IPS-18c (cell line): ENCODE data around the gene CDK18.

Experiments used
- H3K4me3 ChIP-seq: 2 replicates; pipeline ENCODE4 v1.7.0; 2013; ENCODE audit warnings: low read depth, mild to moderate bottlenecking, low read length, moderate library complexity; ENCODE audit not compliant: insufficient read depth
- H3K9me3 ChIP-seq: one replicate; pipeline ENCODE4 v1.6.1; 2013; ENCODE audit warnings: mild to moderate bottlenecking, low read length, moderate library complexity; ENCODE audit not compliant: control insufficient read depth, insufficient read depth

CDK18 gene

GRCh38 chr1:205528446-205528886, 24.0 kb downstream of the CDK18 start:
- H3K9me3 ChIP-seq = no peaks in the 10 kb centered on the region
- H3K4me3 ChIP-seq = peak overlapping the region; percentile 4; the same call in 1 of the 2 replicates

- Histone ChIP-seq H3K4me3 (0 out of 2 replicates have a peak overlapping the region, but pooled peaks have one; percentile 4), H3K9me3 (no peaks in the 10 kb centered on the region)
These were observed 24.7 kb downstream of the CDK18 start for GRCh38 chr1:205528887-205529825.

GRCh38 chr1:205530116-205530515, 25.6 kb downstream of the CDK18 start:
- H3K9me3 ChIP-seq = no peaks in the 10 kb centered on the region
- no peak overlapping the region for H3K4me3 ChIP-seq

- Histone ChIP-seq H3K4me3 (no peak overlapping the region), H3K9me3 (no peaks in the 10 kb centered on the region)
These were observed 26.9 kb downstream of the CDK18 start for GRCh38 chr1:205531191-205532025.

- Histone ChIP-seq H3K9me3 (no peaks in the 10 kb centered on the region), H3K4me3 (no peak overlapping the region)
These were observed 27.8 kb downstream of the CDK18 start for GRCh38 chr1:205532026-205532898.

GRCh38 chr1:205532996-205533735, 28.7 kb downstream of the CDK18 start:
- Histone ChIP-seq H3K9me3 (no peaks in the 10 kb centered on the region), H3K4me3 (no peak overlapping the region)

- H3K4me3 ChIP-seq = no peak overlapping the region
- H3K9me3 ChIP-seq = no peaks in the 10 kb centered on the region
These were observed 29.4 kb downstream of the CDK18 start for GRCh38 chr1:205533748-205534443.

GRCh38 chr1:205534444-205534985, 30.0 kb downstream of the CDK18 start:
- no peaks in the 10 kb centered on the region for H3K9me3 ChIP-seq
- no peak overlapping the region for H3K4me3 ChIP-seq

GRCh38 chr1:205535096-205535495, 30.6 kb downstream of the CDK18 start:
- no peaks in the 10 kb centered on the region for H3K9me3 ChIP-seq
- no peak overlapping the region for H3K4me3 ChIP-seq

GRCh38 chr1:205535866-205536758, 31.6 kb downstream of the CDK18 start:
- H3K9me3 ChIP-seq = no peaks in the 10 kb centered on the region
- H3K4me3 ChIP-seq = no peak overlapping the region

GRCh38 chr1:205536759-205537361, 32.4 kb downstream of the CDK18 start:
- Histone ChIP-seq H3K4me3 (no peak overlapping the region), H3K9me3 (no peaks in the 10 kb centered on the region)

- H3K9me3 ChIP-seq = no peaks in the 10 kb centered on the region
- no peak overlapping the region for H3K4me3 ChIP-seq
These were observed 33.0 kb downstream of the CDK18 start for GRCh38 chr1:205537386-205538018.

- no peaks in the 10 kb centered on the region for H3K9me3 ChIP-seq
- H3K4me3 ChIP-seq = no peak overlapping the region
These were observed 33.9 kb downstream of the CDK18 start for GRCh38 chr1:205538235-205538840.
